Transverse colon (tissue), 1 donor: ENCODE measurements around the gene CTNNBL1.

Source experiments
- EP300 ChIP-seq: sonication (generic); formaldehyde crosslinking; IDR thresholded peaks from one replicate; pipeline ENCODE4 v1.6.1; 2017; ENCODE audit warnings: antibody characterized with exemption, low read depth
- POLR2A ChIP-seq: fragments of 450-650 bp; IDR thresholded peaks from one replicate; pipeline ENCODE4 v1.6.1; 2016; ENCODE audit warnings: antibody characterized with exemption, mild to moderate bottlenecking, moderate library complexity

DNA sequence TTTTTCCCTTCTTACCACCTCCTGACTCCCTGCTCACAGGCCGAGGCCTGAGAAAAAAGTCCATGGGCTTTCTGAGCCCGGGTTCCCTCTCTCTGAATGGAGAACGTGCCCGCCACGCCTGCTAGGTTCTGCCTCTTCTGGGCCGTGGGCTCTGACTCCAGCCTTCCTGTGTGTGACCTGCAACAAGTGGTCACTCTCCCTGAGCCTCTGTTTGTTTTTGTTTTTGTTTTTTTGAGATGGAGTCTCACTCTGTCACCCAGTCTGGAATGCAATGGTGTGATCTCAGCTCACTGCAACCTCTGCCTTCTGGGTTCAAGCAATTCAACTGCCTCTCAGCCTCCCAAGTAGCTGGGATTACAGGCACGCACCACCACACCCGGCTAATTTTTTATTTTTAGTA is 191.2 kb downstream of the CTNNBL1 start:
- TF ChIP-seq POLR2A: no peak
- no peak for TF ChIP-seq EP300
